Hepatocyte (in vitro differentiated cells): Measurements from ENCODE around the gene KRTAP12-2.

Experiments used
- EZH2 ChIP-seq: fragments of 200-600 bp; sonication (generic); IDR thresholded peaks from 2 replicates; pipeline ENCODE4 v1.6.1; 2016; ENCODE audit warnings: antibody characterized with exemption, mild to moderate bottlenecking, borderline replicate concordance
- TF ChIP-seq, protein P1 (sequence below): fragments of 200-600 bp; sonication (generic); IDR thresholded peaks from 2 replicates; pipeline ENCODE4 v1.5.1; 2016; ENCODE audit warnings: antibody characterized with exemption, mild to moderate bottlenecking; ENCODE audit not compliant: poor library complexity

GRCh38 chr21:44711327-44712202, 44.8 kb upstream of the KRTAP12-2 start, which contains the start of gene TSPEAR:
- TF ChIP-seq, protein P1, sequence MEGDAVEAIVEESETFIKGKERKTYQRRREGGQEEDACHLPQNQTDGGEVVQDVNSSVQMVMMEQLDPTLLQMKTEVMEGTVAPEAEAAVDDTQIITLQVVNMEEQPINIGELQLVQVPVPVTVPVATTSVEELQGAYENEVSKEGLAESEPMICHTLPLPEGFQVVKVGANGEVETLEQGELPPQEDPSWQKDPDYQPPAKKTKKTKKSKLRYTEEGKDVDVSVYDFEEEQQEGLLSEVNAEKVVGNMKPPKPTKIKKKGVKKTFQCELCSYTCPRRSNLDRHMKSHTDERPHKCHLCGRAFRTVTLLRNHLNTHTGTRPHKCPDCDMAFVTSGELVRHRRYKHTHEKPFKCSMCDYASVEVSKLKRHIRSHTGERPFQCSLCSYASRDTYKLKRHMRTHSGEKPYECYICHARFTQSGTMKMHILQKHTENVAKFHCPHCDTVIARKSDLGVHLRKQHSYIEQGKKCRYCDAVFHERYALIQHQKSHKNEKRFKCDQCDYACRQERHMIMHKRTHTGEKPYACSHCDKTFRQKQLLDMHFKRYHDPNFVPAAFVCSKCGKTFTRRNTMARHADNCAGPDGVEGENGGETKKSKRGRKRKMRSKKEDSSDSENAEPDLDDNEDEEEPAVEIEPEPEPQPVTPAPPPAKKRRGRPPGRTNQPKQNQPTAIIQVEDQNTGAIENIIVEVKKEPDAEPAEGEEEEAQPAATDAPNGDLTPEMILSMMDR: no peak
- no peak for TF ChIP-seq EZH2
